Lung (tissue), 12 donors: ENCODE results near the gene PDE4B. TPM values are rescaled to one million over a fixed set of nuclear protein-coding genes. Genes with fewer than 3 reads are reported as not detected.

Experiments used
- ATAC-seq: fragments of 200-7000 bp; cut with Tn5 transposase; one replicate; pipeline ENCODE4 v1.9.1; 2020; ENCODE audit warnings: moderate number of reproducible peaks; ENCODE audit not compliant: insufficient read depth, low FRiP score
- DNase-seq, 3 donors: peaks; one replicate each; pipeline ENCODE4 v3.0.0-alpha.2; 2013 to 2017
- H3K27ac ChIP-seq, 2 donors: one replicate each; pipeline ENCODE4 v1.5.1; 2013; ENCODE audit warnings: mild to moderate bottlenecking in 2 of 2, moderate library complexity in 2 of 2, control low read depth in 1 of 2, inconsistent platforms in 1 of 2, low read depth in 1 of 2, low read length in 1 of 2
- H3K27me3 ChIP-seq, 3 donors: one replicate each; pipeline ENCODE4 v1.5.1; 2013; ENCODE audit warnings: low read length in 2 of 3; ENCODE audit not compliant: control insufficient read depth in 3 of 3, insufficient read depth in 3 of 3
- H3K36me3 ChIP-seq, 4 donors: one replicate each; pipeline ENCODE4 v1.5.1; 2013; ENCODE audit warnings: low read length in 4 of 4, mild to moderate bottlenecking in 1 of 4, moderate library complexity in 1 of 4; ENCODE audit not compliant: control insufficient read depth in 4 of 4, insufficient read depth in 4 of 4
- H3K4me1 ChIP-seq, 5 donors: one replicate each; pipeline ENCODE4 v1.5.1; 2013; ENCODE audit warnings: low read length in 5 of 5, mild to moderate bottlenecking in 2 of 5, moderate library complexity in 1 of 5; ENCODE audit not compliant: control insufficient read depth in 5 of 5, insufficient read depth in 5 of 5
- H3K4me3 ChIP-seq: one replicate; pipeline ENCODE4 v1.5.1; 2013; ENCODE audit warnings: mild to moderate bottlenecking, control low read depth, moderate library complexity
- H3K9ac ChIP-seq, 2 donors: one replicate each; pipeline ENCODE4 v1.5.1; 2013; ENCODE audit warnings: low read length in 2 of 2, control low read depth in 1 of 2; ENCODE audit not compliant: insufficient read depth in 1 of 2
- H3K9me3 ChIP-seq, 4 donors: one replicate each; pipeline ENCODE4 v1.5.1; 2013; ENCODE audit warnings: low read length in 3 of 4, mild to moderate bottlenecking in 1 of 4, moderate library complexity in 1 of 4; ENCODE audit not compliant: control insufficient read depth in 4 of 4, insufficient read depth in 3 of 4
- WGBS, 2 donors: extraction: QIAGEN DNeasy Blood & Tissue Kit; methylation state at CpG; one replicate each; pipeline ENCODE4 v1.1.7; 2013; 5-methylcytosine and 5-hydroxymethylcytosine counted together
- polyA plus RNA-seq, 2 donors: library from polyadenylated mRNA; stranded (reverse); fragments of 200-250 nt; gene quantifications; one replicate each; pipeline ENCODE4 v1.2.1, GENCODE V29; 2013
- total RNA-seq, 2 donors: library from RNA; depleted of rRNA in 1 of 2; stranded (reverse); fragments of >200 nt in 1 of 2; gene quantifications; one replicate each; pipeline ENCODE4 v1.2.1, GENCODE V29; 2014 to 2021
- TF ChIP-seq, protein P1 (sequence below): IDR thresholded peaks from 2 replicates; pipeline ENCODE4 v1.5.1; 2012; ENCODE audit warnings: mild to moderate bottlenecking; ENCODE audit errors: control extremely low read depth, extremely low read depth
- donor health status: control.
- donor health status: control.
- donor health status: Bipolar disorder and iron deficiency.
- donor health status: healthy.
- donor health status: DM: yes; HTN: yes; CAD: no.

Gene PDE4B
- total and polyA plus RNA-seq, 4 donors: 4.0 to 96.2 (median 20.2) TPM

DNA sequence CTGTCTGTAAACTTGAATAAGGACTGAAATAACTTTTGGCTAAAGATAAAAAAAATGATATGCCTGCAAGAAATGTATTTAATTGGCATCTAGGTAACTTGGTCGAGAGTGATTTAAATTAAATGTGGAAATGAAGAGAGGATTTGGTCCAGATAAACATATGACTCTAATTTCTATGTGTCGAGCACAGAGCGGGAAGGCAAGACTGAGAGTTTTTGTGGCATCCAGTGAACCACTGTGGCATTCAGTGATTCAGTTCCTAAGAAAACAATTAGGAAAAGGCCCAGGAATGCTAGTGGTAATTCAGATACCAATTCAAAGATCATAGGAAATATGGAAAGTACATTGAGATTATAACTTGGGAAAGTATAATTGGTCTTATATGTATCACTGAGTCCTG is 39.6 kb downstream of the PDE4B start:
- no peak overlapping the region for H3K4me3 ChIP-seq
- no peaks in the 10 kb centered on the region for H3K4me1 ChIP-seq
- H3K9me3 ChIP-seq: no peaks in the 10 kb centered on the region
- H3K27ac ChIP-seq: no peak overlapping the region
- H3K27me3 ChIP-seq: no peaks in the 10 kb centered on the region
- no peaks in the 10 kb centered on the region for H3K36me3 ChIP-seq
- ATAC-seq: no peak
- 57 to 79% methylated on average over 3 of the region's 3 CpGs for WGBS, 2 donors
- DNase-seq: no peak
- H3K9ac ChIP-seq: no peak overlapping the region
- TF ChIP-seq, protein P1, sequence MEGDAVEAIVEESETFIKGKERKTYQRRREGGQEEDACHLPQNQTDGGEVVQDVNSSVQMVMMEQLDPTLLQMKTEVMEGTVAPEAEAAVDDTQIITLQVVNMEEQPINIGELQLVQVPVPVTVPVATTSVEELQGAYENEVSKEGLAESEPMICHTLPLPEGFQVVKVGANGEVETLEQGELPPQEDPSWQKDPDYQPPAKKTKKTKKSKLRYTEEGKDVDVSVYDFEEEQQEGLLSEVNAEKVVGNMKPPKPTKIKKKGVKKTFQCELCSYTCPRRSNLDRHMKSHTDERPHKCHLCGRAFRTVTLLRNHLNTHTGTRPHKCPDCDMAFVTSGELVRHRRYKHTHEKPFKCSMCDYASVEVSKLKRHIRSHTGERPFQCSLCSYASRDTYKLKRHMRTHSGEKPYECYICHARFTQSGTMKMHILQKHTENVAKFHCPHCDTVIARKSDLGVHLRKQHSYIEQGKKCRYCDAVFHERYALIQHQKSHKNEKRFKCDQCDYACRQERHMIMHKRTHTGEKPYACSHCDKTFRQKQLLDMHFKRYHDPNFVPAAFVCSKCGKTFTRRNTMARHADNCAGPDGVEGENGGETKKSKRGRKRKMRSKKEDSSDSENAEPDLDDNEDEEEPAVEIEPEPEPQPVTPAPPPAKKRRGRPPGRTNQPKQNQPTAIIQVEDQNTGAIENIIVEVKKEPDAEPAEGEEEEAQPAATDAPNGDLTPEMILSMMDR: no peak

DNA sequence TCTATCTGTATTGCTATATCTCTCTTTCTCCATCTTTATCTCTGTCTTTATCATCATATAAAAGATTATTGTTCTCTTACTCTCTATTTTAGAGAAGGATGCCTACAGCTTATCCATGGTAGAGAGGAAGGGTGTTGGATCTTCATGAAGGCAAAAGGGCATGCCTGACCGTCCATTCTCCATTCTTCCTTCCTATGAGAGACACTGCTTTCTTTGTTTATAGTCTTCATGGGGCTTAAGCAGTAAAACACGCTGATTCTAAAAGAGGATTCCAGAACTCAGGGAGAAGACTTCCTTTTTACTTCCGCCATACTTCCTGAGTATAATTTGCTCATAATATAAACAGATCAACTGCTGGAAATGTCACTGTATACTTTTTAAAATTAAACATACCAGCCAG is 44.0 kb downstream of the PDE4B start:
- no peaks in the 10 kb centered on the region for H3K4me1 ChIP-seq
- H3K27ac ChIP-seq: no peak overlapping the region
- H3K4me3 ChIP-seq: no peak overlapping the region
- no peaks in the 10 kb centered on the region for H3K9me3 ChIP-seq
- H3K9ac ChIP-seq: no peak overlapping the region
- no peaks in the 10 kb centered on the region for H3K36me3 ChIP-seq
- 59 to 75% methylated on average over 3 of the region's 3 CpGs for WGBS, 2 donors
- H3K27me3 ChIP-seq: peaks cover 0 to 3% (median 0%) of the 10 kb centered on the region in 3 donors
- TF ChIP-seq, protein P1: no peak
- DNase-seq: no peak
- ATAC-seq: no peak

- Histone ChIP-seq H3K27ac (no peak overlapping the region), H3K36me3 (no peaks in the 10 kb centered on the region), H3K4me3 (no peak overlapping the region), H3K9me3 (no peaks in the 10 kb centered on the region), H3K27me3 (peaks cover 0 to 3% (median 0%) of the 10 kb centered on the region in 3 donors), H3K9ac (no peak overlapping the region), H3K4me1 (peaks cover 0 to 18% (median 0%) of the 10 kb centered on the region in 5 donors)
- TF ChIP-seq, protein P1: no peak
- 97 to 98% methylated on average over 7 of the region's 7 CpGs for WGBS, 2 donors
- ATAC-seq: no peak
- no peak for DNase-seq
Measured at GRCh38 chr1:65840683-65841082, 48.0 kb downstream of the PDE4B start.

DNA sequence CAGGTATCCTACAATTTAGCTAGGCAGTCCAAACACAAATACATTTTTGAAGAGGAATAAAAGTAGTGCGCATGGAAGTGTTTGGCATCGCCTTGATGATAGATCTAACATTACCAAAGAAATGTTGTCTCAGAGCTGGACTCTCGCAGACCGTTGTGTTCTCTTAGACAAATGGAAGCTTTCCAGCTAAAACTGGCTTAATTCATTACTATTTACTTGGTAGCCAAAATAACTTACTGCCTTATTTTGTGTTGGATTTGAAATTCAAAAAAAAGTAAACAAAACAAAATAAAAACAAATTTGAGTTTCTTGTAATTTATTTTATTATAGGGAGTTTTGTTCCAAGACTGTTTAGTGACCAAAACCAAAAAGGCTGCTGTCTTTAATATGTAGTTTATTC is 51.6 kb downstream of the PDE4B start:
- TF ChIP-seq, protein P1: no peak
- Histone ChIP-seq H3K36me3 (no peaks in the 10 kb centered on the region), H3K27ac (no peak overlapping the region), H3K27me3 (peaks cover 0 to 3% (median 0%) of the 10 kb centered on the region in 3 donors), H3K4me3 (no peak overlapping the region), H3K9ac (no peak overlapping the region), H3K9me3 (peaks cover 0 to 4% (median 0%) of the 10 kb centered on the region in 4 donors), H3K4me1 (peaks cover 0 to 23% (median 2%) of the 10 kb centered on the region in 5 donors)
- no peak for ATAC-seq
- DNase-seq: peak in 1 of 3 donors; percentile 77
- 84% methylated on average over 4 of the region's 4 CpGs for WGBS, 2 donors
